IMR-90 (cell line): ENCODE measurements around the gene TLNRD1. TPM values are rescaled to one million over a fixed set of nuclear protein-coding genes. Genes with fewer than 3 reads are reported as not detected.

Experiments used
- ATAC-seq: fragments of 200-7000 bp; cut with Tn5 transposase; 2 replicates; pipeline ENCODE4 v1.9.1; 2020; ENCODE audit warnings: low read depth, mild to moderate bottlenecking, moderate library complexity
- BruUV-seq: library from RNA; stranded (reverse); fragments of 400-500 nt; replicated peaks from 2 replicates; lab custom pipeline; 2021; lab: Mats Ljungman, UMichigan
- CTCF ChIA-PET: fragments of 300-600 bp; formaldehyde crosslinking; extraction: SDS; loops from one replicate; lab custom pipeline; 2021; ENCODE audit warnings: antibody characterized with exemption; lab: Yijun Ruan, JAX
- POLR2A ChIA-PET: fragments of 300-600 bp; sonication (Branson Sonifier 250); formaldehyde crosslinking; loops from one replicate; lab custom pipeline; 2022; ENCODE audit warnings: antibody characterized with exemption; ENCODE audit not compliant: unreplicated experiment; lab: Charles Lee
- DNase-seq: peaks from one replicate; pipeline ENCODE4 v3.0.0; 2013
- H2AFZ ChIP-seq: replicated peaks from 2 replicates; pipeline ENCODE3; 2013; ENCODE audit warnings: low read length, mild to moderate bottlenecking; ENCODE audit not compliant: poor library complexity
- H2AK5ac ChIP-seq: 2 replicates; pipeline ENCODE4 v1.6.1; 2013; ENCODE audit warnings: low read depth, low read length, inconsistent platforms
- H2AK9ac ChIP-seq: replicated peaks from 2 replicates; pipeline ENCODE3; 2013; ENCODE audit warnings: mild to moderate bottlenecking, low read depth, low read length, moderate library complexity; ENCODE audit not compliant: poor library complexity
- H2BK120ac ChIP-seq: 2 replicates; pipeline ENCODE4 v1.6.1; 2013; ENCODE audit warnings: low read depth, low read length, inconsistent platforms
- H2BK15ac ChIP-seq: 3 replicates; pipeline ENCODE4 v1.6.1; 2013; ENCODE audit warnings: low read depth, low read length, inconsistent platforms
- H2BK20ac ChIP-seq: 2 replicates; pipeline ENCODE4 v1.6.1; 2013; ENCODE audit warnings: low read depth, mild to moderate bottlenecking, inconsistent platforms, low read length, moderate library complexity
- H2BK5ac ChIP-seq: 2 replicates; pipeline ENCODE4 v1.6.1; 2013; ENCODE audit warnings: mild to moderate bottlenecking, low read depth, low read length, inconsistent platforms; ENCODE audit not compliant: poor library complexity, severe bottlenecking
- H3K14ac ChIP-seq: replicated peaks from 2 replicates; pipeline ENCODE4 v1.6.1; 2013; ENCODE audit warnings: low read depth, low read length, inconsistent platforms
- H3K18ac ChIP-seq: 2 replicates; pipeline ENCODE4 v1.6.1; 2013; ENCODE audit warnings: low read depth, low read length, control low read depth
- H3K23ac ChIP-seq: 2 replicates; pipeline ENCODE4 v1.6.1; 2013; ENCODE audit warnings: low read depth, low read length, inconsistent platforms
- H3K27ac ChIP-seq: 2 replicates; pipeline ENCODE4 v1.5.1; 2013; ENCODE audit warnings: mild to moderate bottlenecking, control low read depth, low read length; ENCODE audit not compliant: insufficient read depth
- H3K27me3 ChIP-seq: 2 replicates; pipeline ENCODE4 v1.6.1; 2013; ENCODE audit warnings: low read length; ENCODE audit not compliant: control insufficient read depth, insufficient read depth
- H3K36me3 ChIP-seq: 2 replicates; pipeline ENCODE4 v1.6.1; 2013; ENCODE audit warnings: low read length, mixed read lengths; ENCODE audit not compliant: control insufficient read depth, insufficient read depth
- H3K4ac ChIP-seq: 2 replicates; pipeline ENCODE4 v1.6.1; 2013; ENCODE audit warnings: low read depth, low read length, inconsistent platforms
- H3K4me1 ChIP-seq: 2 replicates; pipeline ENCODE4 v1.6.1; 2013; ENCODE audit warnings: low read length, mixed read lengths; ENCODE audit not compliant: control insufficient read depth, insufficient read depth
- H3K4me2 ChIP-seq: 2 replicates; pipeline ENCODE4 v1.6.1; 2013; ENCODE audit warnings: low read depth, mild to moderate bottlenecking, control low read depth, low read length, moderate library complexity
- H3K4me3 ChIP-seq: 2 replicates; pipeline ENCODE4 v1.5.1; 2013; ENCODE audit warnings: low read depth, mild to moderate bottlenecking, control low read depth, low read length, moderate library complexity; ENCODE audit not compliant: insufficient read depth
- H3K56ac ChIP-seq: 2 replicates; pipeline ENCODE4 v1.6.1; 2013; ENCODE audit warnings: low read length, inconsistent platforms; ENCODE audit not compliant: insufficient read depth; ENCODE audit errors: extremely low read depth
- H3K79me1 ChIP-seq, 2 experiments: 2 replicates each; pipeline ENCODE4 v1.6.1; 2013; ENCODE audit warnings: low read length in 2 of 2, inconsistent platforms in 1 of 2, low read depth in 1 of 2
- H3K9ac ChIP-seq: 2 replicates; pipeline ENCODE4 v1.6.1; 2013; ENCODE audit warnings: low read depth, low read length, control low read depth
- H3K9me1 ChIP-seq: 2 replicates; pipeline ENCODE4 v1.6.1; 2013; ENCODE audit warnings: low read length, inconsistent platforms; ENCODE audit not compliant: insufficient read depth
- H3K9me3 ChIP-seq: 2 replicates; pipeline ENCODE4 v1.6.1; 2013; ENCODE audit warnings: low read length; ENCODE audit not compliant: control insufficient read depth, insufficient read depth
- H4K20me1 ChIP-seq: 2 replicates; pipeline ENCODE4 v1.6.1; 2013; ENCODE audit warnings: low read length, inconsistent platforms; ENCODE audit not compliant: insufficient read depth
- H4K5ac ChIP-seq: 2 replicates; pipeline ENCODE4 v1.6.1; 2013; ENCODE audit warnings: mild to moderate bottlenecking, low read depth, low read length, control low read depth
- H4K8ac ChIP-seq, 2 experiments: 2 replicates each; pipeline ENCODE4 v1.6.1; 2013; ENCODE audit warnings: low read depth in 2 of 2, low read length in 2 of 2, control low read depth in 1 of 2, inconsistent platforms in 1 of 2
- H4K91ac ChIP-seq: 2 replicates; pipeline ENCODE4 v1.6.1; 2013; ENCODE audit warnings: low read depth, low read length, inconsistent platforms; ENCODE audit not compliant: insufficient read depth
- CEBPB ChIP-seq: IDR thresholded peaks from 2 replicates; pipeline ENCODE4 v1.6.1; 2012; ENCODE audit warnings: low read depth, low read length, improper control_type of control experiment
- CHD1 ChIP-seq: IDR thresholded peaks from 2 replicates; pipeline ENCODE4 v1.6.1; 2012; ENCODE audit warnings: low read depth, low read length, improper control_type of control experiment
- CTCF ChIP-seq: conservative IDR thresholded peaks from 2 replicates; pipeline ENCODE4 v1.5.1; 2012; ENCODE audit warnings: mild to moderate bottlenecking, low read depth, low read length, improper control_type of control experiment
- FOS ChIP-seq: fragments of 150-350 bp; IDR thresholded peaks from 2 replicates; pipeline ENCODE4 v1.6.1; 2016; ENCODE audit warnings: low read depth, low read length
- MAFK ChIP-seq: IDR thresholded peaks from 2 replicates; pipeline ENCODE4 v1.6.1; 2012; ENCODE audit warnings: low read depth, low read length, improper control_type of control experiment
- MAZ ChIP-seq: IDR thresholded peaks from 2 replicates; pipeline ENCODE4 v1.6.1; 2012; ENCODE audit warnings: low read depth, mild to moderate bottlenecking, low read length, improper control_type of control experiment, moderate library complexity, borderline replicate concordance
- MXI1 ChIP-seq: IDR thresholded peaks from 2 replicates; pipeline ENCODE4 v1.6.1; 2012; ENCODE audit warnings: low read depth, mild to moderate bottlenecking, low read length, moderate library complexity, borderline replicate concordance
- NFE2L2 ChIP-seq: fragments of 150-350 bp; IDR thresholded peaks from 2 replicates; pipeline ENCODE4 v1.6.1; 2016; ENCODE audit warnings: low read depth, mild to moderate bottlenecking, low read length
- POLR2A ChIP-seq: IDR thresholded peaks from 2 replicates; pipeline ENCODE4 v1.6.1; 2012; ENCODE audit warnings: mild to moderate bottlenecking, low read depth, low read length
- RCOR1 ChIP-seq: IDR thresholded peaks from 2 replicates; pipeline ENCODE4 v1.6.1; 2012; ENCODE audit warnings: mild to moderate bottlenecking, low read length, improper control_type of control experiment; ENCODE audit not compliant: insufficient replicate concordance
- RFX5 ChIP-seq: IDR thresholded peaks from 2 replicates; pipeline ENCODE4 v1.8.0; 2012; ENCODE audit warnings: low read depth, mild to moderate bottlenecking, low read length, moderate library complexity
- WGBS, 2 experiments: methylation state at CpG; one replicate each; pipeline versions ENCODE4 v1.1.5 to v1.1.7; 2013; ENCODE audit warnings: missing lambda C conversion rate in 2 of 2; ENCODE audit not compliant: insufficient read length in 1 of 2; ENCODE audit errors: extremely low coverage in 2 of 2; 5-methylcytosine and 5-hydroxymethylcytosine counted together
- dilution Hi-C: fragments of 300-500 bp; cut with HindIII; formaldehyde crosslinking; loops from one replicate; pipeline ENCODE4 v1.14.3; 2018; ENCODE audit warnings: low sequenced_read_pairs; ENCODE audit not compliant: unreplicated experiment
- in situ Hi-C: fragments of 300-500 bp; cut with MboI; formaldehyde crosslinking; loops from 3 replicates; pipeline ENCODE4 v1.14.3; 2019; ENCODE audit warnings: low sequenced_read_pairs, inconsistent platforms, mixed read lengths
- intact Hi-C: fragments of 100-400 bp; cut with micrococcal nuclease; formaldehyde crosslinking; loops from 2 replicates; pipeline ENCODE4 v1.10.0; 2022
- polyA plus RNA-seq, 3 experiments: library from polyadenylated mRNA; depleted of rRNA; stranded (reverse); fragments of >200 nt; gene quantifications; 2 replicates each; pipeline ENCODE4 v1.2.3, GENCODE V29; 2012; ENCODE audit warnings: low replicate concordance in 1 of 3
- total RNA-seq: library from RNA; depleted of rRNA; stranded (reverse); fragments of >200 nt; gene quantifications from 2 replicates; pipeline ENCODE4 v1.2.3, GENCODE V29; 2012
- TF ChIP-seq, protein P1 (sequence below): fragments of 150-350 bp; IDR thresholded peaks from 2 replicates; pipeline ENCODE4 v1.6.1; 2017; ENCODE audit warnings: mild to moderate bottlenecking, antibody characterized with exemption, low read length, low read depth

The TLNRD1 gene
- total and polyA plus RNA-seq, 2 of the 4 experiments (the other 2 are of a cell fraction): 2.2 to 6.8 TPM

DNA sequence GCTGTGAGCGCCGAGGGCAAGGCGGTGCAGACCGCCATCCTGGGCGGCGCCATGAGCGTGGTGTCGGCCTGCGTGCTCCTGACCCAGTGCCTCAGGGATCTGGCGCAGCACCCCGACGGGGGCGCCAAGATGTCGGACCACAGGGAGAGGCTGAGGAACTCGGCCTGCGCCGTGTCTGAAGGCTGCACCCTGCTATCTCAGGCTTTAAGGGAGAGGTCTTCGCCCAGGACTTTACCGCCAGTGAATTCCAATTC is 2.3 kb downstream of the TLNRD1 start (continued):
- no peak for TF ChIP-seq CTCF
- TF ChIP-seq, protein P1, sequence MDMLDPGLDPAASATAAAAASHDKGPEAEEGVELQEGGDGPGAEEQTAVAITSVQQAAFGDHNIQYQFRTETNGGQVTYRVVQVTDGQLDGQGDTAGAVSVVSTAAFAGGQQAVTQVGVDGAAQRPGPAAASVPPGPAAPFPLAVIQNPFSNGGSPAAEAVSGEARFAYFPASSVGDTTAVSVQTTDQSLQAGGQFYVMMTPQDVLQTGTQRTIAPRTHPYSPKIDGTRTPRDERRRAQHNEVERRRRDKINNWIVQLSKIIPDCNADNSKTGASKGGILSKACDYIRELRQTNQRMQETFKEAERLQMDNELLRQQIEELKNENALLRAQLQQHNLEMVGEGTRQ: no peak
- no peak for TF ChIP-seq RFX5

DNA sequence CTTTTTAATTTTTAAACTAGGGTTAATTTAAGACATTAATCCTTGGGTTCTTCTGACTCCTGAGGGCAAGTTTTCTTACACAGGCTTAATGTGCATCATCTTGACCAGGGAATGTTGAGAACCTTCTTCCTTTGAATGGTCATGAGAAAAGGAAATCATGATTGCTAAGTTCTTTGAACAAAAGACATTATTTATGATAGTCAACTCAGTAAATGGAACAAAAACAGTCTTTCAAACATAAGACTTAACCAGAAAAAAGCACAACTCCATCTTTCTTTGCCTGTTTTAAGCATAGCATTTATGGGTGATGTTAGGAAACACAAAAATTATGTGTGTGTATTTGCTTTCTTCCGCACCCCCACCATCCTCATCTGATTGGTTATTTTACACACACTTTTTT is 5.4 kb downstream of the TLNRD1 start:
- Histone ChIP-seq H4K91ac (no peak overlapping the region), H3K4me2 (no peak overlapping the region), H3K14ac (no peak overlapping the region), H2BK5ac (no peak overlapping the region), H3K27ac (no peak overlapping the region), H3K27me3 (no peaks in the 10 kb centered on the region), H2BK20ac (no peak overlapping the region), H3K9ac (no peak overlapping the region), H3K4me1 (peaks cover 13% of the 10 kb centered on the region), H2BK120ac (no peak overlapping the region), H2AK9ac (no peak overlapping the region), H4K20me1 (peaks cover 40% of the 10 kb centered on the region), H3K56ac (no peak overlapping the region), H3K36me3 (peaks cover 14% of the 10 kb centered on the region), H4K5ac (no peak overlapping the region), H4K8ac (no peak overlapping the region), H3K23ac (no peak overlapping the region), H2AK5ac (no peak overlapping the region), H3K9me3 (no peaks in the 10 kb centered on the region), H3K4me3 (no peak overlapping the region), H3K4ac (no peak overlapping the region), H3K79me1 (peaks cover 28 to 64% of the 10 kb centered on the region in 2 experiments), H3K18ac (no peak overlapping the region), H2AFZ (no peak overlapping the region), H2BK15ac (no peak overlapping the region), H3K9me1 (peaks cover 6% of the 10 kb centered on the region)
- WGBS, 2 experiments: no CpG with 5 or more reads among the region's 1 CpG
- BruUV-seq: no TSS peak
- DNase-seq (no peak), ATAC-seq (no peak)
- dilution Hi-C loops (no loop called here), in situ Hi-C loops (no loop called here), intact Hi-C loops (no loop called here)
- ChIA-PET CTCF (no interaction called here), POLR2A (interaction anchor here (0.7 kb wide), 1 partner anchor 387 kb away, joined by 8 read pairs; no protein-coding TSS in a partner anchor)
- no peak for TF ChIP-seq CEBPB
- no peak for TF ChIP-seq CTCF
- TF ChIP-seq MAZ: no peak
- TF ChIP-seq, protein P1: no peak
- no peak for TF ChIP-seq MXI1
- TF ChIP-seq RCOR1: no peak
- no peak for TF ChIP-seq POLR2A
- no peak for TF ChIP-seq FOS
- no peak for TF ChIP-seq RFX5
- no peak for TF ChIP-seq MAFK
- TF ChIP-seq NFE2L2: no peak
- TF ChIP-seq CHD1: no peak
